H9 (cell line): ENCODE results near the gene OTULIN. TPM values are rescaled to one million over a fixed set of nuclear protein-coding genes. Genes with fewer than 3 reads are reported as not detected.

ENCODE experiments used
- DNase-seq: peaks from one replicate; pipeline ENCODE4 v3.0.0-alpha.2; 2017
- H2AFZ ChIP-seq: one replicate; pipeline ENCODE4 v1.6.1; 2013; ENCODE audit warnings: mild to moderate bottlenecking, low read length, control low read depth, moderate library complexity
- H2AK5ac ChIP-seq: 2 replicates; pipeline ENCODE4 v1.6.1; 2013; ENCODE audit warnings: low read length, control low read depth, mixed read lengths; ENCODE audit not compliant: insufficient read length
- H2BK120ac ChIP-seq: one replicate; pipeline ENCODE4 v1.6.1; 2013; ENCODE audit warnings: low read depth, mild to moderate bottlenecking, low read length, control low read depth, inconsistent platforms; ENCODE audit not compliant: poor library complexity, severe bottlenecking
- H2BK12ac ChIP-seq: 2 replicates; pipeline ENCODE4 v1.6.1; 2013; ENCODE audit warnings: low read length, control low read depth, mixed read lengths, low read depth; ENCODE audit not compliant: insufficient read length
- H2BK15ac ChIP-seq: 2 replicates; pipeline ENCODE4 v1.6.1; 2013; ENCODE audit warnings: low read depth, low read length, control low read depth
- H2BK20ac ChIP-seq: one replicate; pipeline ENCODE4 v1.6.1; 2013; ENCODE audit warnings: low read depth, mild to moderate bottlenecking, low read length, control low read depth, inconsistent platforms; ENCODE audit not compliant: poor library complexity, severe bottlenecking
- H2BK5ac ChIP-seq: 2 replicates; pipeline ENCODE4 v1.6.1; 2013; ENCODE audit warnings: low read length, control low read depth, mixed read lengths; ENCODE audit not compliant: insufficient read length
- H3K14ac ChIP-seq: 2 replicates; pipeline ENCODE4 v1.6.1; 2013; ENCODE audit warnings: low read length, control low read depth; ENCODE audit not compliant: insufficient read depth
- H3K18ac ChIP-seq: 2 replicates; pipeline ENCODE4 v1.6.1; 2013; ENCODE audit warnings: low read depth, mild to moderate bottlenecking, mixed read lengths, low read length, control low read depth; ENCODE audit not compliant: insufficient read length
- H3K23ac ChIP-seq: 2 replicates; pipeline ENCODE4 v1.6.1; 2013; ENCODE audit warnings: low read length, control low read depth, mixed read lengths, low read depth; ENCODE audit not compliant: insufficient read length
- H3K23me2 ChIP-seq: 2 replicates; pipeline ENCODE4 v1.6.1; 2013; ENCODE audit warnings: low read depth, mild to moderate bottlenecking, mixed read lengths, low read length, control low read depth; ENCODE audit not compliant: insufficient read length, poor library complexity, severe bottlenecking
- H3K27ac ChIP-seq: 2 replicates; pipeline ENCODE4 v1.5.1; 2013; ENCODE audit warnings: low read length, control low read depth, mixed read lengths, low read depth; ENCODE audit not compliant: insufficient read length
- H3K27me3 ChIP-seq: 2 replicates; pipeline ENCODE4 v1.6.1; 2013; ENCODE audit warnings: low read length, control low read depth, inconsistent platforms; ENCODE audit not compliant: insufficient read depth
- H3K4ac ChIP-seq: 2 replicates; pipeline ENCODE4 v1.6.1; 2013; ENCODE audit warnings: low read depth, mild to moderate bottlenecking, control low read depth, inconsistent platforms, low read length, moderate library complexity
- H3K4me1 ChIP-seq: 2 replicates; pipeline ENCODE4 v1.6.1; 2013; ENCODE audit warnings: low read length, control low read depth, inconsistent platforms; ENCODE audit not compliant: insufficient read depth
- H3K4me2 ChIP-seq: 2 replicates; pipeline ENCODE4 v1.6.1; 2013; ENCODE audit warnings: low read length, control low read depth, mixed read lengths; ENCODE audit not compliant: insufficient read length, insufficient read depth
- H3K56ac ChIP-seq: 2 replicates; pipeline ENCODE4 v1.6.1; 2013; ENCODE audit warnings: low read depth, mild to moderate bottlenecking, mixed read lengths, low read length, control low read depth; ENCODE audit not compliant: insufficient read length
- H3K79me1 ChIP-seq: 2 replicates; pipeline ENCODE4 v1.6.1; 2013; ENCODE audit warnings: low read depth, mild to moderate bottlenecking, moderate library complexity, low read length, control low read depth, inconsistent platforms; ENCODE audit not compliant: insufficient read depth, poor library complexity, severe bottlenecking
- H3K79me2 ChIP-seq: 2 replicates; pipeline ENCODE4 v1.6.1; 2013; ENCODE audit warnings: low read length, control low read depth, inconsistent platforms; ENCODE audit not compliant: insufficient read depth
- H3K9ac ChIP-seq: 2 replicates; pipeline ENCODE4 v1.6.1; 2013; ENCODE audit warnings: low read length, control low read depth, mixed read lengths; ENCODE audit not compliant: insufficient read length; ENCODE audit errors: extremely low read depth
- H3K9me3 ChIP-seq: one replicate; pipeline ENCODE4 v1.6.1; 2013; ENCODE audit warnings: low read depth, low read length, inconsistent platforms; ENCODE audit not compliant: control insufficient read depth
- H3T11ph ChIP-seq: one replicate; pipeline ENCODE4 v1.6.1; 2013; ENCODE audit warnings: mild to moderate bottlenecking, low read length, control low read depth, inconsistent platforms
- H4K20me1 ChIP-seq: one replicate; pipeline ENCODE4 v1.6.1; 2013; ENCODE audit not compliant: control insufficient read depth, insufficient read length, insufficient read depth
- H4K5ac ChIP-seq: 2 replicates; pipeline ENCODE4 v1.6.1; 2013; ENCODE audit warnings: low read depth, mild to moderate bottlenecking, mixed read lengths, low read length, control low read depth; ENCODE audit not compliant: insufficient read length
- H4K8ac ChIP-seq: replicated peaks from 2 replicates; pipeline ENCODE4 v1.6.1; 2013; ENCODE audit warnings: low read length, control low read depth, mixed read lengths, low read depth; ENCODE audit not compliant: insufficient read length
- H4K91ac ChIP-seq: 2 replicates; pipeline ENCODE4 v1.6.1; 2013; ENCODE audit warnings: low read depth, mild to moderate bottlenecking, moderate library complexity, mixed read lengths, low read length, control low read depth; ENCODE audit not compliant: insufficient read length
- H3K27ac Mint-ChIP-seq, 3 experiments: 2 replicates in 2 of 3; 3 replicates in 1 of 3; pipeline ENCODE4 v1.8.0; 2020 to 2021; ENCODE audit warnings: mixed read lengths in 3 of 3, mild to moderate bottlenecking in 1 of 3, moderate library complexity in 1 of 3
- H3K27me3 Mint-ChIP-seq: 2 replicates; pipeline ENCODE4 v1.8.0; 2021; ENCODE audit warnings: low read depth, mild to moderate bottlenecking, moderate library complexity, mixed read lengths
- H3K36me3 Mint-ChIP-seq, 3 experiments: 2 replicates in 2 of 3; 3 replicates in 1 of 3; pipeline ENCODE4 v1.8.0; 2020 to 2021; ENCODE audit warnings: low read depth in 3 of 3, mixed read lengths in 3 of 3; ENCODE audit not compliant: insufficient read depth in 1 of 3
- H3K4me1 Mint-ChIP-seq, 2 experiments: 2 replicates each; pipeline ENCODE4 v1.8.0; 2020; ENCODE audit warnings: mixed read lengths in 2 of 2
- H3K4me3 Mint-ChIP-seq, 2 experiments: 2 replicates in 1 of 2; 3 replicates in 1 of 2; pipeline ENCODE4 v1.8.0; 2020 to 2021; ENCODE audit warnings: mild to moderate bottlenecking in 2 of 2, mixed read lengths in 2 of 2, moderate library complexity in 1 of 2
- H3K9me3 Mint-ChIP-seq, 2 experiments: 2 replicates in 1 of 2; 3 replicates in 1 of 2; pipeline ENCODE4 v1.8.0; 2020; ENCODE audit warnings: mild to moderate bottlenecking in 2 of 2, mixed read lengths in 2 of 2, moderate library complexity in 1 of 2
- CTCF ChIP-seq: fragments of 200-600 bp; sonication (generic); conservative IDR thresholded peaks from 3 replicates; pipeline ENCODE4 v1.8.0; 2021; ENCODE audit warnings: antibody characterized with exemption, mild to moderate bottlenecking
- WGBS: extraction: QIAGEN DNeasy Blood & Tissue Kit; methylation state at CpG from one replicate; pipeline ENCODE4 v1.1.7; 2013; ENCODE audit warnings: missing lambda C conversion rate, low lambda C conversion rate, mixed read lengths; ENCODE audit not compliant: insufficient read length; ENCODE audit errors: extremely low coverage; 5-methylcytosine and 5-hydroxymethylcytosine counted together
- total RNA-seq: library from RNA; stranded (reverse); gene quantifications from 2 replicates; pipeline ENCODE4 v1.2.1, GENCODE V29; 2021

Gene OTULIN
- total RNA-seq, 1 experiment from 2014 or later = 35.8 TPM

- peak; percentile 87 for DNase-seq
- Histone ChIP-seq H3K9me3 (no peaks in the 10 kb centered on the region), H2BK12ac (no peak overlapping the region), H3K18ac (peak overlapping the region; percentile 10), H3K79me1 (no peaks in the 10 kb centered on the region), H2BK15ac (no peak overlapping the region), H3K4me1 (peaks cover 15% of the 10 kb centered on the region; the same call in 1 of the 2 replicates), H4K8ac (no peak overlapping the region), H2BK20ac (no peak overlapping the region), H4K5ac (no peak overlapping the region), H3K9ac (no peak overlapping the region), H2BK5ac (no peak overlapping the region), H2BK120ac (no peak overlapping the region), H3K23ac (no peak overlapping the region), H3K79me2 (no peaks in the 10 kb centered on the region), H3T11ph (no peak overlapping the region), H4K20me1 (no peaks in the 10 kb centered on the region), H2AFZ (no peak overlapping the region), H3K27me3 (no peaks in the 10 kb centered on the region), H4K91ac (no peak overlapping the region), H3K27ac (no peak overlapping the region), H2AK5ac (no peak overlapping the region), H3K4ac (no peak overlapping the region), H3K14ac (no peak overlapping the region), H3K23me2 (no peaks in the 10 kb centered on the region), H3K4me2 (peak overlapping the region; percentile 11), H3K56ac (no peak overlapping the region)
- peak overlapping the region; percentile 70 to 94 (median 91) for H3K27ac Mint-ChIP-seq
- peak overlapping the region; percentile 41 to 51; a peak in 4 of 5 replicates for H3K4me3 Mint-ChIP-seq
- peaks cover 41 to 47% of the 10 kb centered on the region in 2 experiments for H3K4me1 Mint-ChIP-seq
- WGBS = no CpG with 5 or more reads among the region's 15 CpGs
- no peak for TF ChIP-seq CTCF
- H3K9me3 Mint-ChIP-seq = no peaks in the 10 kb centered on the region
- peaks cover 2% of the 10 kb centered on the region; the same call in 1 of the 2 replicates for H3K27me3 Mint-ChIP-seq
- no peaks in the 10 kb centered on the region; a peak in 1 of 7 replicates for H3K36me3 Mint-ChIP-seq
Observed at GRCh38 chr5:14728459-14728938, 64.0 kb downstream of the OTULIN start.
